A549 (cell line): ENCODE results near the gene NCOA6. TPM values are rescaled to one million over a fixed set of nuclear protein-coding genes. Genes with fewer than 3 reads are reported as not detected.
"Not testable (repeated sequence)": the region's sequence is repeated elsewhere in the genome, so short reads cannot be mapped to it uniquely, and the experiment has no call there.

Source experiments
- ATAC-seq, 2 experiments: fragments of 200-7000 bp in 1 of 2; fragments of >200 bp in 1 of 2; cut with Nextera tagmentation in 1 of 2; cut with Tn5 transposase in 1 of 2; 3 replicates each; pipeline versions ENCODE4 v1.8.0 to v1.9.1; 2018 to 2020; ENCODE audit warnings: mild to moderate bottlenecking in 1 of 2, moderate library complexity in 1 of 2
- CTCF ChIA-PET: fragments of 300-600 bp; sonication (Branson Sonifier 250); formaldehyde crosslinking; extraction: SDS; loops from one replicate; lab custom pipeline; 2021; ENCODE audit warnings: antibody characterized with exemption, inconsistent platforms; lab: Yijun Ruan, JAX
- POLR2A ChIA-PET: fragments of 350-600 bp; formaldehyde crosslinking; extraction: SDS; loops from one replicate; lab custom pipeline; 2021; ENCODE audit warnings: antibody characterized with exemption, inconsistent platforms; lab: Yijun Ruan, JAX
- DNase-seq, 2 experiments: peaks; one replicate each; pipeline versions ENCODE4 v3.0.0 to v3.0.0-alpha.2; 2011 to 2016; ENCODE audit warnings: low read depth in 1 of 2, low spot score in 1 of 2
- FAIRE-seq: peaks from 2 replicates; lab custom pipeline; 2011; peaks lifted over from hg19 to GRCh38; lab: Jason Lieb, UNC
- H3K27ac ChIP-seq, 2 experiments: fragments of >200 bp; sonication (Bioruptor Twin); formaldehyde crosslinking; 3 replicates each; pipeline ENCODE4 v1.5.1; 2016 to 2017
- H3K4me1 ChIP-seq: fragments of >200 bp; sonication (Bioruptor Twin); formaldehyde crosslinking; 3 replicates; pipeline ENCODE4 v1.6.1; 2016
- H3K4me2 ChIP-seq: fragments of >200 bp; sonication (Bioruptor Twin); formaldehyde crosslinking; 3 replicates; pipeline ENCODE4 v1.6.1; 2016
- H3K4me3 ChIP-seq: fragments of >200 bp; sonication (Bioruptor Twin); formaldehyde crosslinking; 3 replicates; pipeline ENCODE4 v1.5.1; 2016
- H3K9me3 ChIP-seq: fragments of >200 bp; sonication (Bioruptor Twin); formaldehyde crosslinking; 3 replicates; pipeline ENCODE4 v1.6.1; 2016
- CHD4 ChIP-seq: fragments of 200-600 bp; sonication (generic); IDR thresholded peaks from 2 replicates; pipeline ENCODE4 v1.6.1; 2016; ENCODE audit warnings: antibody characterized with exemption, mild to moderate bottlenecking, borderline replicate concordance
- E2F6 ChIP-seq: IDR thresholded peaks from 2 replicates; pipeline ENCODE4 v1.6.1; 2012; ENCODE audit warnings: low read depth, borderline replicate concordance
- FOSB ChIP-seq: fragments of 250-450 bp; sonication (Bioruptor Pico); IDR thresholded peaks from 2 replicates; pipeline ENCODE4 v1.5.0; 2020; ENCODE audit warnings: mild to moderate bottlenecking, moderate library complexity
- FOXS1 ChIP-seq: fragments of 250-450 bp; sonication (Bioruptor Pico); IDR thresholded peaks from 2 replicates; pipeline ENCODE4 v1.5.0; 2020; ENCODE audit warnings: mild to moderate bottlenecking, moderate library complexity
- GATA3 ChIP-seq: IDR thresholded peaks from 2 replicates; pipeline ENCODE4 v1.6.1; 2012; ENCODE audit warnings: borderline replicate concordance
- HOXB13 ChIP-seq: fragments of 250-450 bp; sonication (Bioruptor Pico); IDR thresholded peaks from 2 replicates; pipeline ENCODE4 v1.5.0; 2020; ENCODE audit warnings: low read depth, mild to moderate bottlenecking, moderate library complexity
- JUN ChIP-seq, 2 experiments: fragments of >200 bp; sonication (Bioruptor Twin); formaldehyde crosslinking; IDR thresholded peaks; 2 replicates in 1 of 2; 3 replicates in 1 of 2; pipeline ENCODE4 v1.6.1; 2016 to 2017
- JUNB ChIP-seq: fragments of >200 bp; sonication (Bioruptor Twin); formaldehyde crosslinking; IDR thresholded peaks from 2 replicates; pipeline ENCODE4 v1.6.1; 2016
- MYC ChIP-seq: IDR thresholded peaks from 2 replicates; pipeline ENCODE4 v1.6.1; 2012; ENCODE audit warnings: mild to moderate bottlenecking, inconsistent platforms, low read length, improper control_type of control experiment, borderline replicate concordance
- NFE2L2 ChIP-seq: fragments of 150-350 bp; conservative IDR thresholded peaks from 2 replicates; pipeline ENCODE4 v1.6.1; 2014; ENCODE audit warnings: low read length
- PHF8 ChIP-seq: fragments of 200-600 bp; sonication (generic); IDR thresholded peaks from 2 replicates; pipeline ENCODE4 v1.6.1; 2016; ENCODE audit warnings: low read depth, mild to moderate bottlenecking, antibody characterized with exemption, moderate library complexity, borderline replicate concordance
- POLR2A ChIP-seq: IDR thresholded peaks from 2 replicates; pipeline ENCODE4 v1.6.1; 2012; ENCODE audit warnings: mild to moderate bottlenecking, low read length
- RAD21 ChIP-seq, 2 experiments: fragments of >200 bp in 1 of 2; sonication (Bioruptor Twin) in 1 of 2; formaldehyde crosslinking in 1 of 2; IDR thresholded peaks in 1 of 2; conservative IDR thresholded peaks in 1 of 2; 2 replicates in 1 of 2; 3 replicates in 1 of 2; pipeline ENCODE4 v1.6.1; 2012 to 2018; ENCODE audit warnings: inconsistent platforms in 1 of 2
- RCOR1 ChIP-seq: fragments of 150-350 bp; IDR thresholded peaks from 2 replicates; pipeline ENCODE4 v1.6.1; 2014; ENCODE audit warnings: antibody characterized with exemption, low read length, low read depth
- REST ChIP-seq: fragments of 200-600 bp; sonication (generic); IDR thresholded peaks from 2 replicates; pipeline ENCODE4 v1.6.1; 2016; ENCODE audit warnings: antibody characterized with exemption, mild to moderate bottlenecking, moderate library complexity
- RFX5 ChIP-seq: fragments of 450-650 bp; IDR thresholded peaks from 2 replicates; pipeline ENCODE4 v1.7.1; 2014; ENCODE audit warnings: antibody characterized with exemption, mild to moderate bottlenecking, moderate library complexity
- SREBF2 ChIP-seq: fragments of 450-650 bp; IDR thresholded peaks from 2 replicates; pipeline ENCODE4 v1.6.1; 2014; ENCODE audit warnings: mild to moderate bottlenecking, moderate library complexity
- ZC3H11A ChIP-seq: fragments of 450-650 bp; IDR thresholded peaks from 2 replicates; pipeline ENCODE4 v1.6.1; 2014; ENCODE audit warnings: antibody characterized with exemption, mild to moderate bottlenecking
- WGBS: methylation state at CpG from one replicate; pipeline ENCODE4 v1.1.6; 2017; ENCODE audit errors: missing lambda C conversion rate; 5-methylcytosine and 5-hydroxymethylcytosine counted together
- polyA plus RNA-seq, 4 experiments: library from polyadenylated mRNA; depleted of rRNA in 3 of 4; stranded (reverse); fragments of >200 nt; fragmentation: RNase III in 1 of 4; extraction: RNeasy Plus Mini Kit Qiagen cat#74134 plus additional on column Dnase treatment in 1 of 4; gene quantifications; 2 replicates in 3 of 4; 3 replicates in 1 of 4; pipeline ENCODE4 v1.2.3, GENCODE V29; 2011 to 2017
- TF ChIP-seq, protein P1 (sequence below): IDR thresholded peaks from 2 replicates; pipeline ENCODE4 v1.6.1; 2012
- TF ChIP-seq, protein P2 (sequence below): fragments of 150-350 bp; IDR thresholded peaks from 2 replicates; pipeline ENCODE4 v1.6.1; 2014; ENCODE audit warnings: low read depth, mild to moderate bottlenecking, low read length
- TF ChIP-seq, protein P3 (sequence below): fragments of 450-650 bp; IDR thresholded peaks from 2 replicates; pipeline ENCODE4 v1.6.1; 2014; ENCODE audit warnings: antibody characterized with exemption

The NCOA6 gene
- polyA plus RNA-seq, 2 of the 4 experiments (the other 2 are of a cell fraction) = 15.8 to 18.0 TPM

DNA sequence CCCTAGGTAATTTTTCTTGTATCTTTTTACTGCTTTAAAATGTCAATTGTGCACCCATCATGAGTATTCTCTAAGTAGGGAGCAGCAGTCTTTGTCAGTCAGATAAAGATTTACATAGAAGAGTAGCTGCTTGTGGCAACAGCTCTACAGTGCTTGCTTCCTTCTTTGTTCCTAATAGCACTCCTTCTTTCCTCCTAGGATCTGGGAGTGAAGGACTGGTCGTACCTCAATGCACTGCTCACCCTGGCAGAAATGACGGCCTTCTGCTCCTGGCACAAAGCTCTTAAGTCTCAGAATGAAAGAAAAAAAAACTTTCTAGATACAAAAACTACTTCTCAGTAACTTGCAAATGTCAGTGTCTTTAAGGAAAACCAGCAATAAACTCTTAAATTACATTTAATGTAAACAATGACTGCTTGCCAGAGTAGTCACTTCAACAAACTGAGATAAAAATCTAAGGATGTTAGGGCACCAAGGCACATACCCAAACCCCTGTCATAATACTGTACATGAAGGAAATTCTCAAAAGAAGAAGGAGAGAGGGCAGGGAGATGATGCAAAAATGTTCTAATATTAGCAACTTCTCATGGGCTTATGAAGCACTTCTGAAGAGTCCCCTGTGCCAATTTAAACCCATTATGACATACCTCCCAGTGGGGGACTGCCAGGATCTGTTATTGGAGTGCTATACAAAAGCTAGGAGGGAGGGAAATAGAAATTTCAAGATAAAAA lies 34.0 kb downstream of the NCOA6 start:
- no peak for TF ChIP-seq FOSB
- TF ChIP-seq REST = no peak
- TF ChIP-seq RCOR1 = no peak
- no peak for TF ChIP-seq E2F6
- TF ChIP-seq ZC3H11A = no peak
- no peak for TF ChIP-seq HOXB13 (CRISPR knock-in tag)
- TF ChIP-seq CHD4 = no peak
- TF ChIP-seq GATA3 = no peak
- TF ChIP-seq SREBF2 = no peak
- TF ChIP-seq, protein P1, sequence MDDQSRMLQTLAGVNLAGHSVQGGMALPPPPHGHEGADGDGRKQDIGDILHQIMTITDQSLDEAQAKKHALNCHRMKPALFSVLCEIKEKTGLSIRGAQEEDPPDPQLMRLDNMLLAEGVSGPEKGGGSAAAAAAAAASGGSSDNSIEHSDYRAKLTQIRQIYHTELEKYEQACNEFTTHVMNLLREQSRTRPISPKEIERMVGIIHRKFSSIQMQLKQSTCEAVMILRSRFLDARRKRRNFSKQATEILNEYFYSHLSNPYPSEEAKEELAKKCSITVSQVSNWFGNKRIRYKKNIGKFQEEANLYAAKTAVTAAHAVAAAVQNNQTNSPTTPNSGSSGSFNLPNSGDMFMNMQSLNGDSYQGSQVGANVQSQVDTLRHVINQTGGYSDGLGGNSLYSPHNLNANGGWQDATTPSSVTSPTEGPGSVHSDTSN = no peak
- no peak for TF ChIP-seq RAD21 (conservative IDR thresholded peaks at IDR 0.05 in 1 of 2, IDR thresholded peaks at IDR 0.05 in 1 of 2)
- no peak for TF ChIP-seq MYC
- no peak for TF ChIP-seq RFX5
- ATAC-seq (no peak), DNase-seq (no peak), FAIRE-seq (no peak)
- H3K4me3 ChIP-seq = no peak overlapping the region
- peaks cover 15% of the 10 kb centered on the region; the same call in 2 of the 3 replicates for H3K4me1 ChIP-seq
- POLR2A ChIA-PET = no interaction called here
- H3K4me2 ChIP-seq = peak overlapping the region; percentile 18; the same call in 2 of the 3 replicates
- WGBS = 89% methylated on average over 2 of the region's 2 CpGs
- H3K9me3 ChIP-seq = no peaks in the 10 kb centered on the region
- peak overlapping the region in 1 of 2 experiments; percentile 30; a peak in 1 of 6 replicates for H3K27ac ChIP-seq
- CTCF ChIA-PET = no interaction called here

GRCh38 chr20:34781220-34781619 lies 44.2 kb downstream of the NCOA6 start:
- ATAC-seq (no peak), FAIRE-seq (no peak), DNase-seq (no peak)
- POLR2A ChIA-PET = no interaction called here
- no peak for TF ChIP-seq NFE2L2
- no peak for TF ChIP-seq FOXS1
- TF ChIP-seq JUN (IDR thresholded peaks at IDR 0.05) = no peak
- no peak for TF ChIP-seq JUNB
- TF ChIP-seq, protein P2, sequence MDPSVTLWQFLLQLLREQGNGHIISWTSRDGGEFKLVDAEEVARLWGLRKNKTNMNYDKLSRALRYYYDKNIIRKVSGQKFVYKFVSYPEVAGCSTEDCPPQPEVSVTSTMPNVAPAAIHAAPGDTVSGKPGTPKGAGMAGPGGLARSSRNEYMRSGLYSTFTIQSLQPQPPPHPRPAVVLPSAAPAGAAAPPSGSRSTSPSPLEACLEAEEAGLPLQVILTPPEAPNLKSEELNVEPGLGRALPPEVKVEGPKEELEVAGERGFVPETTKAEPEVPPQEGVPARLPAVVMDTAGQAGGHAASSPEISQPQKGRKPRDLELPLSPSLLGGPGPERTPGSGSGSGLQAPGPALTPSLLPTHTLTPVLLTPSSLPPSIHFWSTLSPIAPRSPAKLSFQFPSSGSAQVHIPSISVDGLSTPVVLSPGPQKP = no peak
- TF ChIP-seq, protein P3, sequence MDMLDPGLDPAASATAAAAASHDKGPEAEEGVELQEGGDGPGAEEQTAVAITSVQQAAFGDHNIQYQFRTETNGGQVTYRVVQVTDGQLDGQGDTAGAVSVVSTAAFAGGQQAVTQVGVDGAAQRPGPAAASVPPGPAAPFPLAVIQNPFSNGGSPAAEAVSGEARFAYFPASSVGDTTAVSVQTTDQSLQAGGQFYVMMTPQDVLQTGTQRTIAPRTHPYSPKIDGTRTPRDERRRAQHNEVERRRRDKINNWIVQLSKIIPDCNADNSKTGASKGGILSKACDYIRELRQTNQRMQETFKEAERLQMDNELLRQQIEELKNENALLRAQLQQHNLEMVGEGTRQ = no peak
- no peak for TF ChIP-seq PHF8
- no peak for TF ChIP-seq POLR2A
- TF ChIP-seq REST = no peak
- no peak for TF ChIP-seq FOSB
- H3K4me3 ChIP-seq = no peak overlapping the region
- H3K4me2 ChIP-seq = no peak overlapping the region
- no peaks in the 10 kb centered on the region for H3K9me3 ChIP-seq
- CTCF ChIA-PET = interaction anchor here (1.4 kb wide), 1 partner anchor 12 kb away, joined by 5 read pairs; no protein-coding TSS in a partner anchor
- WGBS = 89% methylated on average over 4 of the region's 4 CpGs
- no peak overlapping the region for H3K27ac ChIP-seq
- H3K4me1 ChIP-seq = no peaks in the 10 kb centered on the region

DNA sequence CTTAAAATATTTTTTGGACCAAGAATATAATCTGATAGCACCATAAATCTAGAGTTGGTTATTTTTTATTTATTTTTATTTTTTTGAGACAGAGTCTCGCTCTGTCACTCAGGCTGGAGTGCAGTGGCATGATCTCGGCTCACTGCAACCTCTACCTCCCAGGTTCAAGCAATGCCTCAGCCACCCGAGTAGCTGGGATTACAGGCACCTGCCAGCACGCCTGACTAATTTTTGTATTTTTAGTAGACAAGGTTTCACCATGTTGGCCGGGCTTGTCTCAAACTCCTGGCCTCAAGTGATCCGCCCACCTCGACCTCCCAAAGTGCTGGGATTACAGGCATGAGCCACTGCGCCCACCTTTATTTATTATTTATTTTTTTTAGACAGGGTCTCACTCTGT lies 45.2 kb downstream of the NCOA6 start:
- H3K9me3 ChIP-seq, FAIRE-seq, H3K4me3 ChIP-seq, H3K27ac ChIP-seq, ATAC-seq, POLR2A ChIA-PET, DNase-seq, H3K4me1 ChIP-seq, H3K4me2 ChIP-seq: not testable (repeated sequence)
- WGBS = 95% methylated on average over 8 of the region's 8 CpGs
- CTCF ChIA-PET = interaction anchor here (1.4 to 1.8 kb wide), 4 partner anchors 11 to 468 kb away, joined by 3 to 6 read pairs (median 4); no protein-coding TSS in a partner anchor
